ENCODE measurements around the gene FARSA. TPM values are rescaled to one million over a fixed set of nuclear protein-coding genes. Genes with fewer than 3 reads are reported as not detected.

Gene FARSA
- total and polyA plus RNA-seq, 2 donors (not counting 1 experiment from before 2014, with no cell fraction given): 26.4 to 50.1 TPM

DNA sequence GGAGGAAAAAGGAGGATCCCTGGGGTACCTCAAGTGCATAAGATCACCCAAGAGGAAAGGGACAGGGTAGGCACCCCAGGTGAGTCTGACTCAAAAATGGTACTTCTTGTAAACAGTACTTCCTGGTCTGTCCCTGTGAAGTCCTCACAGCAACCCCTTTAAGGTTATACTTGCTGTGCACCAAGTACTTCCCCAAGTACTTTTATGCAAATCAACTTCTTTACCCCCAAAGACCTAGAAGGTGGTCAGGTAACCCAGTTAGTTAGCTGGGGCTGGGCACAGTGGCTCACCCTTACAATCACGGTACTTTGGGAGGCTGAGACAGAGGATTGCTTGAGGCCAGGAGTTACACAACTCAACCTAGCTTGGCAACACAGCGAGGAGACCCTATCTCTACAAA lies 7.4 kb upstream of the FARSA start:
- POLR2A ChIA-PET: no interaction called here
- no peak for TF ChIP-seq EZH2 (IDR thresholded peaks at IDR 0.05; ENCODE audit: borderline replicate concordance, insufficient read depth, low read depth, low read length, poor library complexity, severe bottlenecking)
- TF ChIP-seq, protein P1, sequence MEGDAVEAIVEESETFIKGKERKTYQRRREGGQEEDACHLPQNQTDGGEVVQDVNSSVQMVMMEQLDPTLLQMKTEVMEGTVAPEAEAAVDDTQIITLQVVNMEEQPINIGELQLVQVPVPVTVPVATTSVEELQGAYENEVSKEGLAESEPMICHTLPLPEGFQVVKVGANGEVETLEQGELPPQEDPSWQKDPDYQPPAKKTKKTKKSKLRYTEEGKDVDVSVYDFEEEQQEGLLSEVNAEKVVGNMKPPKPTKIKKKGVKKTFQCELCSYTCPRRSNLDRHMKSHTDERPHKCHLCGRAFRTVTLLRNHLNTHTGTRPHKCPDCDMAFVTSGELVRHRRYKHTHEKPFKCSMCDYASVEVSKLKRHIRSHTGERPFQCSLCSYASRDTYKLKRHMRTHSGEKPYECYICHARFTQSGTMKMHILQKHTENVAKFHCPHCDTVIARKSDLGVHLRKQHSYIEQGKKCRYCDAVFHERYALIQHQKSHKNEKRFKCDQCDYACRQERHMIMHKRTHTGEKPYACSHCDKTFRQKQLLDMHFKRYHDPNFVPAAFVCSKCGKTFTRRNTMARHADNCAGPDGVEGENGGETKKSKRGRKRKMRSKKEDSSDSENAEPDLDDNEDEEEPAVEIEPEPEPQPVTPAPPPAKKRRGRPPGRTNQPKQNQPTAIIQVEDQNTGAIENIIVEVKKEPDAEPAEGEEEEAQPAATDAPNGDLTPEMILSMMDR (IDR thresholded peaks at IDR 0.05): no peak
- no peak for ATAC-seq (ENCODE audit: low read depth)
- Histone ChIP-seq H2AFZ (ENCODE audit: insufficient read depth, low read depth, low read length, poor library complexity, severe bottlenecking) (no peak overlapping the region), H3K4me2 (replicated peaks; ENCODE audit: low read depth, low read length, poor library complexity, severe bottlenecking) (peak overlapping the region; percentile 89), H3K9me3 (ENCODE audit: control extremely low read depth in 1 of 3, control insufficient read depth in 2 of 3, insufficient read depth in 1 of 3, low read length in 2 of 3) (peaks cover 0 to 7% (median 0%) of the 10 kb centered on the region in 3 donors), H3K27ac (ENCODE audit: low read length in 2 of 2) (peak overlapping the region; percentile 13 to 97), H3K9ac (ENCODE audit: low read length) (no peak overlapping the region), H3K79me2 (ENCODE audit: control insufficient read depth, insufficient read depth, low read length) (peaks cover 52% of the 10 kb centered on the region), H3K36me3 (replicated peaks in 1 of 2; ENCODE audit: control extremely low read depth in 1 of 2, control insufficient read depth in 1 of 2, extremely low read depth in 1 of 2, insufficient read depth in 2 of 2, low read length in 1 of 2) (peaks cover 0 to 51% of the 10 kb centered on the region in 2 experiments), H3K4me1 (ENCODE audit: control insufficient read depth in 2 of 2, insufficient read depth in 2 of 2, low read length in 2 of 2) (peaks cover 41 to 67% of the 10 kb centered on the region in 2 donors), H3K4me3 (ENCODE audit: control extremely low read depth in 1 of 5, extremely low read depth in 1 of 5, insufficient read depth in 1 of 5, low read depth in 2 of 5, low read length in 4 of 5) (no peak overlapping the region), H4K20me1 (ENCODE audit: control insufficient read depth, insufficient read depth, low read length, poor library complexity, severe bottlenecking) (peaks cover 48% of the 10 kb centered on the region), H3K27me3 (replicated peaks in 1 of 4; ENCODE audit: control extremely low read depth in 1 of 4, control insufficient read depth in 3 of 4, insufficient read depth in 4 of 4, low read length in 3 of 4) (no peaks in the 10 kb centered on the region)
- Mint-ChIP-seq H3K27me3 (no peaks in the 10 kb centered on the region), H3K9me3 (ENCODE audit: insufficient read depth) (no peaks in the 10 kb centered on the region), H3K27ac (peak overlapping the region; percentile 85), H3K4me3 (peak overlapping the region; percentile 77), H3K4me1 (peaks cover 70% of the 10 kb centered on the region)
- CTCF ChIA-PET: no interaction called here
- WGBS (ENCODE audit: insufficient coverage): 89% methylated on average over 1 of the region's 2 CpGs
- intact Hi-C loops (cut with micrococcal nuclease): no loop called here
- DNase-seq: peak; percentile 47

DNA sequence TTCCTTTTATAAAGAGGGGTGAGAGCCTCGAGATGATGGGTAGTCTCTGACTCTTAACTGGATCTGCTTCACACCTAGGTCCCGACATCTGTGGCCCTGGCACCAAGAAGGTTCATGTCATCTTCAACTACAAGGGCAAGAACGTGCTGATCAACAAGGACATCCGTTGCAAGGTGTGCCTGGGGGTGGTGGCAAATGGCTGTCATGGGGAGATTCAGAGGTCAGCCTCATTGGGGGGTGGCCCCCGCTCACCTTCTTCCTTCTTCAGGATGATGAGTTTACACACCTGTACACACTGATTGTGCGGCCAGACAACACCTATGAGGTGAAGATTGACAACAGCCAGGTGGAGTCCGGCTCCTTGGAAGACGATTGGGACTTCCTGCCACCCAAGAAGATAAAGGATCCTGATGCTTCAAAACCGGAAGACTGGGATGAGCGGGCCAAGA lies 6.5 kb upstream of the FARSA start:
- Mint-ChIP-seq H3K4me3 (peak overlapping the region; percentile 98), H3K27ac (peak overlapping the region; percentile 96), H3K9me3 (ENCODE audit: insufficient read depth) (no peaks in the 10 kb centered on the region), H3K27me3 (no peaks in the 10 kb centered on the region), H3K4me1 (peaks cover 62% of the 10 kb centered on the region)
- no peak for DNase-seq
- H4K20me1 ChIP-seq (ENCODE audit: control insufficient read depth, insufficient read depth, low read length, poor library complexity, severe bottlenecking): peaks cover 48% of the 10 kb centered on the region
- POLR2A ChIA-PET: no interaction called here
- intact Hi-C loops (cut with micrococcal nuclease): loop anchor here (2.0 kb wide), 1 partner anchor 17 kb away; the partner anchor contains the start of gene GADD45GIP1
- peak overlapping the region; percentile 89 for H3K4me2 ChIP-seq (replicated peaks; ENCODE audit: low read depth, low read length, poor library complexity, severe bottlenecking)
- H3K27me3 ChIP-seq (replicated peaks in 1 of 4; ENCODE audit: control extremely low read depth in 1 of 4, control insufficient read depth in 3 of 4, insufficient read depth in 4 of 4, low read length in 3 of 4): no peaks in the 10 kb centered on the region
- peak overlapping the region; percentile 99 for H3K9ac ChIP-seq (ENCODE audit: low read length)
- H3K4me3 ChIP-seq (ENCODE audit: control extremely low read depth in 1 of 5, extremely low read depth in 1 of 5, insufficient read depth in 1 of 5, low read depth in 2 of 5, low read length in 4 of 5): peak overlapping the region in 3 of 5 experiments; percentile 77 to 93 (median 89)
- H3K27ac ChIP-seq (ENCODE audit: low read length in 2 of 2): peak overlapping the region; percentile 13 to 97
- WGBS (ENCODE audit: insufficient coverage): 68% methylated on average over 8 of the region's 10 CpGs
- ATAC-seq (ENCODE audit: low read depth): no peak
- CTCF ChIA-PET: interaction anchor here (1.2 kb wide), 1 partner anchor 25 kb away, joined by 9 read pairs; no protein-coding TSS in a partner anchor
- H3K79me2 ChIP-seq (ENCODE audit: control insufficient read depth, insufficient read depth, low read length): peaks cover 51% of the 10 kb centered on the region
- peaks cover 38 to 62% of the 10 kb centered on the region in 2 donors for H3K4me1 ChIP-seq (ENCODE audit: control insufficient read depth in 2 of 2, insufficient read depth in 2 of 2, low read length in 2 of 2)
- no peak overlapping the region for H2AFZ ChIP-seq (ENCODE audit: insufficient read depth, low read depth, low read length, poor library complexity, severe bottlenecking)
- H3K36me3 ChIP-seq (replicated peaks in 1 of 2; ENCODE audit: control extremely low read depth in 1 of 2, control insufficient read depth in 1 of 2, extremely low read depth in 1 of 2, insufficient read depth in 2 of 2, low read length in 1 of 2): peaks cover 0 to 51% of the 10 kb centered on the region in 2 experiments
- H3K9me3 ChIP-seq (ENCODE audit: control extremely low read depth in 1 of 3, control insufficient read depth in 2 of 3, insufficient read depth in 1 of 3, low read length in 2 of 3): peaks cover 0 to 3% (median 0%) of the 10 kb centered on the region in 3 donors
- TF ChIP-seq, protein P1 (IDR thresholded peaks at IDR 0.05): no peak
- TF ChIP-seq EZH2 (IDR thresholded peaks at IDR 0.05; ENCODE audit: borderline replicate concordance, insufficient read depth, low read depth, low read length, poor library complexity, severe bottlenecking): no peak

Measured in B cell (primary cell).